DND-41 (cell line): ENCODE results near the gene DOK6.

Experiments used
- ATAC-seq: fragments of 200-7000 bp; cut with Tn5 transposase; 3 replicates; pipeline ENCODE4 v1.9.1; 2021; ENCODE audit warnings: low read depth; ENCODE audit not compliant: insufficient read depth
- DNase-seq: peaks from one replicate; pipeline ENCODE4 v3.0.0-alpha.2; 2020
- H2AFZ ChIP-seq: 2 replicates; pipeline ENCODE4 v1.6.0; 2012; ENCODE audit warnings: low read depth, low read length
- H3K27ac ChIP-seq: 2 replicates; pipeline ENCODE4 v1.5.1; 2012; ENCODE audit warnings: low read length, inconsistent platforms
- H3K27me3 ChIP-seq: fragments of 200-600 bp; sonication (generic); 2 replicates; pipeline ENCODE4 v1.6.0; 2012; ENCODE audit warnings: low read length, mild to moderate bottlenecking, inconsistent platforms; ENCODE audit not compliant: insufficient read depth, poor library complexity
- H3K36me3 ChIP-seq: 2 replicates; pipeline ENCODE4 v1.5.1; 2012; ENCODE audit warnings: low read length, inconsistent platforms; ENCODE audit not compliant: insufficient read depth
- H3K4me1 ChIP-seq: 2 replicates; pipeline ENCODE4 v1.5.1; 2012; ENCODE audit warnings: mild to moderate bottlenecking, low read length; ENCODE audit not compliant: insufficient read depth
- H3K4me2 ChIP-seq: 2 replicates; pipeline ENCODE4 v1.6.0; 2012; ENCODE audit warnings: mild to moderate bottlenecking, moderate library complexity, low read length, inconsistent platforms; ENCODE audit not compliant: insufficient read depth
- H3K4me3 ChIP-seq, 2 experiments: fragments of 200-600 bp in 1 of 2; shearing (Covaris generic) in 1 of 2; 2 replicates each; pipeline ENCODE4 v1.5.1; 2012 to 2016; ENCODE audit warnings: inconsistent platforms in 2 of 2, low read length in 2 of 2, mild to moderate bottlenecking in 2 of 2, low read depth in 1 of 2, moderate library complexity in 1 of 2
- H3K79me2 ChIP-seq: 2 replicates; pipeline ENCODE4 v1.6.0; 2012; ENCODE audit warnings: low read length, inconsistent platforms; ENCODE audit not compliant: insufficient read depth
- H3K9ac ChIP-seq: 2 replicates; pipeline ENCODE4 v1.6.0; 2012; ENCODE audit warnings: low read depth, mild to moderate bottlenecking, inconsistent platforms, low read length, moderate library complexity
- H3K9me3 ChIP-seq: 2 replicates; pipeline ENCODE4 v1.5.1; 2012; ENCODE audit warnings: low read length, moderate library complexity, mild to moderate bottlenecking, inconsistent platforms; ENCODE audit not compliant: insufficient read depth, severe bottlenecking
- H4K20me1 ChIP-seq: 2 replicates; pipeline ENCODE4 v1.6.0; 2012; ENCODE audit warnings: low read length; ENCODE audit not compliant: insufficient read depth
- CTCF ChIP-seq: IDR thresholded peaks from 2 replicates; pipeline ENCODE4 v1.5.1; 2012; ENCODE audit warnings: borderline replicate concordance, low read length, moderate library complexity, mild to moderate bottlenecking; ENCODE audit not compliant: poor library complexity, severe bottlenecking; ENCODE audit errors: extremely low read depth
- EZH2 ChIP-seq: IDR thresholded peaks from 3 replicates; pipeline ENCODE4 v1.6.1; 2012; ENCODE audit warnings: borderline replicate concordance, low read depth, mild to moderate bottlenecking, moderate library complexity, low read length, inconsistent platforms; ENCODE audit not compliant: severe bottlenecking

Gene DOK6

GRCh38 chr18:69538849-69539248, 138.2 kb downstream of the DOK6 start:
- H3K4me1 ChIP-seq, result no peaks in the 10 kb centered on the region
- H3K9ac ChIP-seq, result no peak overlapping the region
- no peak overlapping the region for H3K4me2 ChIP-seq
- ATAC-seq (no peak), DNase-seq (no peak)
- H3K36me3 ChIP-seq, result no peaks in the 10 kb centered on the region
- TF ChIP-seq EZH2 (no peak), CTCF (no peak)
- no peaks in the 10 kb centered on the region for H3K27me3 ChIP-seq
- H3K9me3 ChIP-seq, result no peaks in the 10 kb centered on the region
- no peaks in the 10 kb centered on the region for H3K79me2 ChIP-seq
- no peak overlapping the region for H3K4me3 ChIP-seq
- no peak overlapping the region for H3K27ac ChIP-seq
- no peaks in the 10 kb centered on the region for H4K20me1 ChIP-seq
- no peak overlapping the region for H2AFZ ChIP-seq

- no peak for TF ChIP-seq EZH2
- TF ChIP-seq CTCF, result no peak
- ATAC-seq, result no peak
- Histone ChIP-seq H3K4me2 (no peak overlapping the region), H3K27ac (no peak overlapping the region), H3K36me3 (no peaks in the 10 kb centered on the region), H4K20me1 (no peaks in the 10 kb centered on the region), H3K4me3 (no peak overlapping the region), H3K9me3 (no peaks in the 10 kb centered on the region), H3K9ac (no peak overlapping the region), H3K4me1 (no peaks in the 10 kb centered on the region), H3K79me2 (no peaks in the 10 kb centered on the region), H2AFZ (no peak overlapping the region), H3K27me3 (no peaks in the 10 kb centered on the region)
- no peak for DNase-seq
Observed at GRCh38 chr18:69539404-69539803, 138.7 kb downstream of the DOK6 start.

GRCh38 chr18:69556228-69556627, 155.5 kb downstream of the DOK6 start:
- no peak overlapping the region for H3K27ac ChIP-seq
- H3K4me3 ChIP-seq, result no peak overlapping the region
- H3K27me3 ChIP-seq, result no peaks in the 10 kb centered on the region
- H4K20me1 ChIP-seq, result no peaks in the 10 kb centered on the region
- H3K9me3 ChIP-seq, result no peaks in the 10 kb centered on the region
- ATAC-seq (no peak), DNase-seq (no peak)
- H3K4me2 ChIP-seq, result no peak overlapping the region
- H2AFZ ChIP-seq, result no peak overlapping the region
- H3K4me1 ChIP-seq, result no peaks in the 10 kb centered on the region
- H3K9ac ChIP-seq, result no peak overlapping the region
- no peaks in the 10 kb centered on the region for H3K79me2 ChIP-seq
- no peaks in the 10 kb centered on the region for H3K36me3 ChIP-seq
- TF ChIP-seq EZH2, result no peak
- TF ChIP-seq CTCF, result no peak

GRCh38 chr18:69557282-69557681, 156.6 kb downstream of the DOK6 start:
- Histone ChIP-seq H3K4me1 (no peaks in the 10 kb centered on the region), H3K9me3 (no peaks in the 10 kb centered on the region), H3K27me3 (no peaks in the 10 kb centered on the region), H3K4me3 (no peak overlapping the region), H4K20me1 (no peaks in the 10 kb centered on the region), H3K4me2 (no peak overlapping the region), H3K79me2 (no peaks in the 10 kb centered on the region), H3K27ac (no peak overlapping the region), H3K9ac (no peak overlapping the region), H3K36me3 (no peaks in the 10 kb centered on the region), H2AFZ (no peak overlapping the region)
- no peak for ATAC-seq
- TF ChIP-seq CTCF (no peak), EZH2 (no peak)
- no peak for DNase-seq
